DND-41 (cell line): Measurements from ENCODE around the gene TMEM198.
A peak's percentile ranks its signal among the peaks of the same experiment; 100 is the strongest.

Source experiments
- ATAC-seq: fragments of 200-7000 bp; cut with Tn5 transposase; 3 replicates; pipeline ENCODE4 v1.9.1; 2021; ENCODE audit warnings: low read depth; ENCODE audit not compliant: insufficient read depth
- DNase-seq: peaks from one replicate; pipeline ENCODE4 v3.0.0-alpha.2; 2020
- H2AFZ ChIP-seq: 2 replicates; pipeline ENCODE4 v1.6.0; 2012; ENCODE audit warnings: low read depth, low read length
- H3K27ac ChIP-seq: 2 replicates; pipeline ENCODE4 v1.5.1; 2012; ENCODE audit warnings: low read length, inconsistent platforms
- H3K27me3 ChIP-seq: fragments of 200-600 bp; sonication (generic); 2 replicates; pipeline ENCODE4 v1.6.0; 2012; ENCODE audit warnings: low read length, mild to moderate bottlenecking, inconsistent platforms; ENCODE audit not compliant: insufficient read depth, poor library complexity
- H3K36me3 ChIP-seq: 2 replicates; pipeline ENCODE4 v1.5.1; 2012; ENCODE audit warnings: low read length, inconsistent platforms; ENCODE audit not compliant: insufficient read depth
- H3K4me1 ChIP-seq: 2 replicates; pipeline ENCODE4 v1.5.1; 2012; ENCODE audit warnings: mild to moderate bottlenecking, low read length; ENCODE audit not compliant: insufficient read depth
- H3K4me2 ChIP-seq: 2 replicates; pipeline ENCODE4 v1.6.0; 2012; ENCODE audit warnings: mild to moderate bottlenecking, moderate library complexity, low read length, inconsistent platforms; ENCODE audit not compliant: insufficient read depth
- H3K4me3 ChIP-seq, 2 experiments: fragments of 200-600 bp in 1 of 2; shearing (Covaris generic) in 1 of 2; 2 replicates each; pipeline ENCODE4 v1.5.1; 2012 to 2016; ENCODE audit warnings: inconsistent platforms in 2 of 2, low read length in 2 of 2, mild to moderate bottlenecking in 2 of 2, low read depth in 1 of 2, moderate library complexity in 1 of 2
- H3K79me2 ChIP-seq: 2 replicates; pipeline ENCODE4 v1.6.0; 2012; ENCODE audit warnings: low read length, inconsistent platforms; ENCODE audit not compliant: insufficient read depth
- H3K9ac ChIP-seq: 2 replicates; pipeline ENCODE4 v1.6.0; 2012; ENCODE audit warnings: low read depth, mild to moderate bottlenecking, inconsistent platforms, low read length, moderate library complexity
- H3K9me3 ChIP-seq: 2 replicates; pipeline ENCODE4 v1.5.1; 2012; ENCODE audit warnings: low read length, moderate library complexity, mild to moderate bottlenecking, inconsistent platforms; ENCODE audit not compliant: insufficient read depth, severe bottlenecking
- H4K20me1 ChIP-seq: 2 replicates; pipeline ENCODE4 v1.6.0; 2012; ENCODE audit warnings: low read length; ENCODE audit not compliant: insufficient read depth
- EZH2 ChIP-seq: IDR thresholded peaks from 3 replicates; pipeline ENCODE4 v1.6.1; 2012; ENCODE audit warnings: borderline replicate concordance, low read depth, mild to moderate bottlenecking, moderate library complexity, low read length, inconsistent platforms; ENCODE audit not compliant: severe bottlenecking
- TF ChIP-seq, protein P1 (sequence below): IDR thresholded peaks from 2 replicates; pipeline ENCODE4 v1.5.1; 2012; ENCODE audit warnings: borderline replicate concordance, low read length, moderate library complexity, mild to moderate bottlenecking; ENCODE audit not compliant: poor library complexity, severe bottlenecking; ENCODE audit errors: extremely low read depth

Gene TMEM198

DNA sequence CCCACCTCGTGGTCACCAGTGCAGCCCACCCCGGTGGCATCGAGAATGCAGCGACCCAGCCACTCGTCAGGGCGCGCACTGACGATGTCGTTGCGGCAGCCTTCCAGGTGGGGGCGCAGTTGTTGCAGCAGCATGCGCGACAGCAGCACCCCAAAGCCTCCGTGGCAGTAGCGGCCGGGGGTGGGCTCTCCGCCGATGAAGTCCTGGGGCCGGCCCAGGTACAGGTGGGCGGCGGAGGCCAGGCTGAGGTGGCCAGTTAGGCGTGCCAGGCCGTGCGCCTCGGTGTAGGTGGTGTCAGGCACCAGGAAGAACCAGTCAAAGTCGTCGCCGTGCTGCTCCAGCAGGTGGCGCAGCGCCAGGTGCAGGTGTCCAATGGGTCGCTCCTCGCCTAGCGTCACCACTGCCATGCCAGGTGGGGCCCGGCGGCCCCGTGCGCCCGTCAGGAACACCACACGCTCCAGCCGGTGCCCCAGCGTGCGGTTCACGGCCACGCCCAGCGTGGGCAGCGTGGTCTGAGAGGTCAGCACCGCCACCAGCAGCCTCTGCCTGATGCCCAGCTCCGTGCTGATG lies 2.1 kb upstream of the TMEM198 start:
- DNase-seq = peak; percentile 80
- Histone ChIP-seq H2AFZ (peak overlapping the region; percentile 62; the same call in 1 of the 2 replicates), H4K20me1 (peaks cover 25% of the 10 kb centered on the region), H3K4me3 (peak overlapping the region in 1 of 2 experiments; percentile 84; a peak in 2 of 4 replicates), H3K9me3 (no peaks in the 10 kb centered on the region), H3K4me1 (peaks cover 33% of the 10 kb centered on the region), H3K4me2 (peak overlapping the region; percentile 88), H3K27me3 (no peaks in the 10 kb centered on the region), H3K79me2 (no peaks in the 10 kb centered on the region), H3K9ac (peak overlapping the region; percentile 22; the same call in 1 of the 2 replicates), H3K36me3 (peaks cover 21% of the 10 kb centered on the region), H3K27ac (no peak overlapping the region)
- ATAC-seq = peak; percentile 45
- TF ChIP-seq EZH2 = no peak
- TF ChIP-seq, protein P1, sequence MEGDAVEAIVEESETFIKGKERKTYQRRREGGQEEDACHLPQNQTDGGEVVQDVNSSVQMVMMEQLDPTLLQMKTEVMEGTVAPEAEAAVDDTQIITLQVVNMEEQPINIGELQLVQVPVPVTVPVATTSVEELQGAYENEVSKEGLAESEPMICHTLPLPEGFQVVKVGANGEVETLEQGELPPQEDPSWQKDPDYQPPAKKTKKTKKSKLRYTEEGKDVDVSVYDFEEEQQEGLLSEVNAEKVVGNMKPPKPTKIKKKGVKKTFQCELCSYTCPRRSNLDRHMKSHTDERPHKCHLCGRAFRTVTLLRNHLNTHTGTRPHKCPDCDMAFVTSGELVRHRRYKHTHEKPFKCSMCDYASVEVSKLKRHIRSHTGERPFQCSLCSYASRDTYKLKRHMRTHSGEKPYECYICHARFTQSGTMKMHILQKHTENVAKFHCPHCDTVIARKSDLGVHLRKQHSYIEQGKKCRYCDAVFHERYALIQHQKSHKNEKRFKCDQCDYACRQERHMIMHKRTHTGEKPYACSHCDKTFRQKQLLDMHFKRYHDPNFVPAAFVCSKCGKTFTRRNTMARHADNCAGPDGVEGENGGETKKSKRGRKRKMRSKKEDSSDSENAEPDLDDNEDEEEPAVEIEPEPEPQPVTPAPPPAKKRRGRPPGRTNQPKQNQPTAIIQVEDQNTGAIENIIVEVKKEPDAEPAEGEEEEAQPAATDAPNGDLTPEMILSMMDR = peak; percentile 87

GRCh38 chr2:219542931-219543595 lies 765 bp upstream of the TMEM198 start:
- peak overlapping the region; percentile 88 for H3K4me2 ChIP-seq
- H3K9ac ChIP-seq = peak overlapping the region; percentile 71
- DNase-seq = no peak
- H3K27ac ChIP-seq = no peak overlapping the region; the same call in none of the 2 replicates
- no peaks in the 10 kb centered on the region for H3K9me3 ChIP-seq
- peak overlapping the region; percentile 84 for H3K4me3 ChIP-seq
- H3K4me1 ChIP-seq = peaks cover 33% of the 10 kb centered on the region
- H3K36me3 ChIP-seq = peaks cover 21% of the 10 kb centered on the region
- peaks cover 27% of the 10 kb centered on the region for H4K20me1 ChIP-seq
- ATAC-seq = peak; percentile 48
- peak overlapping the region; percentile 84 for H2AFZ ChIP-seq
- no peaks in the 10 kb centered on the region for H3K27me3 ChIP-seq
- TF ChIP-seq, protein P1 = no peak
- no peak for TF ChIP-seq EZH2
- H3K79me2 ChIP-seq = no peaks in the 10 kb centered on the region

DNA sequence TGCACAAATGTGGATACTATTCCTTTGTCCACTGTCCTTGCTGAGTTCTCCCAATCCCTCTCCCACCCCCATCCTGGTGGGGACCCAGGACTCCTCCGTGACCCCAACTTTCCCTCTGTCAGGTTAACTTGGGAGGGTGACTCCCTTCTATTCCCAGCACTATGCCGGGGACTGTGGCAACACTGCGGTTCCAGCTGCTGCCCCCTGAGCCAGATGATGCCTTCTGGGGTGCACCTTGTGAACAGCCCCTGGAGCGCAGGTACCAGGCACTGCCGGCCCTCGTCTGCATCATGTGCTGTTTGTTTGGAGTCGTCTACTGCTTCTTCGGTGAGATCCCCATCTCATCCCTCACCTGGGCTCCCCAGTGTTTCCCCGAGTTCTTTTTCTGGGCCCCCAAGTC lies 739 bp downstream of the TMEM198 start:
- Histone ChIP-seq H2AFZ (no peak overlapping the region), H3K27ac (no peak overlapping the region), H3K9ac (peak overlapping the region; percentile 48), H3K4me3 (peak overlapping the region; percentile 84; a peak in 3 of 4 replicates), H3K79me2 (no peaks in the 10 kb centered on the region), H3K27me3 (no peaks in the 10 kb centered on the region), H3K4me2 (peak overlapping the region; percentile 88), H3K9me3 (no peaks in the 10 kb centered on the region), H3K4me1 (peaks cover 33% of the 10 kb centered on the region), H4K20me1 (peaks cover 23% of the 10 kb centered on the region), H3K36me3 (peaks cover 19% of the 10 kb centered on the region)
- no peak for DNase-seq
- TF ChIP-seq, protein P1 = no peak
- TF ChIP-seq EZH2 = no peak
- no peak for ATAC-seq
